ENCODE data around the gene FAM53C.

DNA sequence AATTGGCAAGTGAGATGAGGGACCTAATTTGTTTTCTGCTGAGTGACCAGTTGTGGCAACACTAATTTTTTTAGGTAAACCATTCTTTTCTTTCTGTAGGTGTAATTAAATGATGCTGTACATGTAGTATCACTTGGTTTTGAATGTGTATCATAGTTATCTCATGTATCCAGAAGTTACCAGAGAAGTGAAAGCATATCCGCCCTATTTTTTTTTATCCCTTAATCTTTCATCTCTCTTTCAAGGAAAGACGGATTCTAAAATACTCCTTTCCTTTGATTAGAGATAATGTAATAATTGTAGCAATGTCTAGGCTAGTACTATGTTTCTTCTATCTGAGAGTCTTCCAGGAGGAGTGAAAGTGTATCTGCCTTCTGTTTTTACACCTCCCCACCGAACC lies 21.6 kb downstream of the FAM53C start:
- TF ChIP-seq, protein P1, sequence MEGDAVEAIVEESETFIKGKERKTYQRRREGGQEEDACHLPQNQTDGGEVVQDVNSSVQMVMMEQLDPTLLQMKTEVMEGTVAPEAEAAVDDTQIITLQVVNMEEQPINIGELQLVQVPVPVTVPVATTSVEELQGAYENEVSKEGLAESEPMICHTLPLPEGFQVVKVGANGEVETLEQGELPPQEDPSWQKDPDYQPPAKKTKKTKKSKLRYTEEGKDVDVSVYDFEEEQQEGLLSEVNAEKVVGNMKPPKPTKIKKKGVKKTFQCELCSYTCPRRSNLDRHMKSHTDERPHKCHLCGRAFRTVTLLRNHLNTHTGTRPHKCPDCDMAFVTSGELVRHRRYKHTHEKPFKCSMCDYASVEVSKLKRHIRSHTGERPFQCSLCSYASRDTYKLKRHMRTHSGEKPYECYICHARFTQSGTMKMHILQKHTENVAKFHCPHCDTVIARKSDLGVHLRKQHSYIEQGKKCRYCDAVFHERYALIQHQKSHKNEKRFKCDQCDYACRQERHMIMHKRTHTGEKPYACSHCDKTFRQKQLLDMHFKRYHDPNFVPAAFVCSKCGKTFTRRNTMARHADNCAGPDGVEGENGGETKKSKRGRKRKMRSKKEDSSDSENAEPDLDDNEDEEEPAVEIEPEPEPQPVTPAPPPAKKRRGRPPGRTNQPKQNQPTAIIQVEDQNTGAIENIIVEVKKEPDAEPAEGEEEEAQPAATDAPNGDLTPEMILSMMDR (IDR thresholded peaks at IDR 0.05; ENCODE audit: extremely low read depth in 1 of 2, insufficient read depth in 1 of 2, low read depth in 1 of 2, low read length in 2 of 2), result no peak
- no peak for TF ChIP-seq EZH2 (IDR thresholded peaks at IDR 0.05; ENCODE audit: borderline replicate concordance, low read depth, low read length, severe bottlenecking)
- no peak for TF ChIP-seq POLR2A (IDR thresholded peaks at IDR 0.05; ENCODE audit: low read depth, low read length)
- no peak for TF ChIP-seq FOS (IDR thresholded peaks at IDR 0.05; ENCODE audit: borderline replicate concordance, insufficient read depth, low read length)
- TF ChIP-seq MAX (IDR thresholded peaks at IDR 0.05; ENCODE audit: insufficient read depth, insufficient read length), result no peak
- no peak for TF ChIP-seq JUN (IDR thresholded peaks at IDR 0.05; ENCODE audit: borderline replicate concordance, insufficient read depth, insufficient read length, low read depth)
- TF ChIP-seq POLR2AphosphoS5 (IDR thresholded peaks at IDR 0.05; ENCODE audit: insufficient read depth, low read depth, low read length), result no peak
- TF ChIP-seq MYC (IDR thresholded peaks at IDR 0.05; ENCODE audit: low read depth, low read length), result no peak
- no peak for TF ChIP-seq GATA2 (IDR thresholded peaks at IDR 0.05; ENCODE audit: insufficient read depth, insufficient read length, low read depth, low read length)
